ENCODE measurements around the gene PTPN23. TPM values are rescaled to one million over a fixed set of nuclear protein-coding genes. Genes with fewer than 3 reads are reported as not detected.

PTPN23 gene
- total and polyA plus RNA-seq, 9 of the 15 experiments (the other 6 are each of a cell fraction or from before 2014, with no cell fraction given), result 0.41 to 58.7 (median 7.2) TPM

DNA sequence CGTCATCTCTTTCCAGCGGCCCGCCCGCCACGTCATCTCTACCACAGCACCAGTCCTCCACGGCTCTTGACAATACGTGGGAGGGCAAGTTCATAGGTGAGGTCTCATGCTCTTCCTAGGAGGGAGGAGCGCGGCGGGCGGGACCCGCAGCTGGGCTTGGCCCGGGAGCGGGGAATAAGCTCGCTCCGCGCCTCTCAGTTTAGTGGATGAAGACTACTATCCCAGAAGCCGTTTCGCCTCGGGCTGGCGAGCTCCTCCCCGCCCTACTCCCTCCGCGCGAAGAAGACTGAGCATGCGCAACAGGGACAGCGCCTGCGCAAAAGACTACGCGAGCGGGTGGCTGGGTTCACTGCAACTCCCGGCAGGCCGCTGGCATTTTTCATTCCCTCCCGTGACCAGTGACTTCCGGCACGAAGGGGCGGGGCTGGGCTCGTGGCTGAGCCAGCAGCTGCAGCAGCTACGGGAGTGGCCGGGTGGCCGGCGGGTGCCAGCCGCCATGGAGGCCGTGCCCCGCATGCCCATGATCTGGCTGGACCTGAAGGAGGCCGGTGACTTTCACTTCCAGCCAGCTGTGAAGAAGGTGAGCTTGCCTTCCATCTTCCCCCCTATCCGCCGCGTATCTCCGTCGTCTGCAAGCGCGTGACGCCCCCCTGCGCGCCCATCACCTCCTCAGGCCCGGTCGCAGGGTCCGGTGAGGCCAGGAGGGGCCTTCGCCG lies at the start of gene PTPN23 (continued):
- TF ChIP-seq, protein P1, sequence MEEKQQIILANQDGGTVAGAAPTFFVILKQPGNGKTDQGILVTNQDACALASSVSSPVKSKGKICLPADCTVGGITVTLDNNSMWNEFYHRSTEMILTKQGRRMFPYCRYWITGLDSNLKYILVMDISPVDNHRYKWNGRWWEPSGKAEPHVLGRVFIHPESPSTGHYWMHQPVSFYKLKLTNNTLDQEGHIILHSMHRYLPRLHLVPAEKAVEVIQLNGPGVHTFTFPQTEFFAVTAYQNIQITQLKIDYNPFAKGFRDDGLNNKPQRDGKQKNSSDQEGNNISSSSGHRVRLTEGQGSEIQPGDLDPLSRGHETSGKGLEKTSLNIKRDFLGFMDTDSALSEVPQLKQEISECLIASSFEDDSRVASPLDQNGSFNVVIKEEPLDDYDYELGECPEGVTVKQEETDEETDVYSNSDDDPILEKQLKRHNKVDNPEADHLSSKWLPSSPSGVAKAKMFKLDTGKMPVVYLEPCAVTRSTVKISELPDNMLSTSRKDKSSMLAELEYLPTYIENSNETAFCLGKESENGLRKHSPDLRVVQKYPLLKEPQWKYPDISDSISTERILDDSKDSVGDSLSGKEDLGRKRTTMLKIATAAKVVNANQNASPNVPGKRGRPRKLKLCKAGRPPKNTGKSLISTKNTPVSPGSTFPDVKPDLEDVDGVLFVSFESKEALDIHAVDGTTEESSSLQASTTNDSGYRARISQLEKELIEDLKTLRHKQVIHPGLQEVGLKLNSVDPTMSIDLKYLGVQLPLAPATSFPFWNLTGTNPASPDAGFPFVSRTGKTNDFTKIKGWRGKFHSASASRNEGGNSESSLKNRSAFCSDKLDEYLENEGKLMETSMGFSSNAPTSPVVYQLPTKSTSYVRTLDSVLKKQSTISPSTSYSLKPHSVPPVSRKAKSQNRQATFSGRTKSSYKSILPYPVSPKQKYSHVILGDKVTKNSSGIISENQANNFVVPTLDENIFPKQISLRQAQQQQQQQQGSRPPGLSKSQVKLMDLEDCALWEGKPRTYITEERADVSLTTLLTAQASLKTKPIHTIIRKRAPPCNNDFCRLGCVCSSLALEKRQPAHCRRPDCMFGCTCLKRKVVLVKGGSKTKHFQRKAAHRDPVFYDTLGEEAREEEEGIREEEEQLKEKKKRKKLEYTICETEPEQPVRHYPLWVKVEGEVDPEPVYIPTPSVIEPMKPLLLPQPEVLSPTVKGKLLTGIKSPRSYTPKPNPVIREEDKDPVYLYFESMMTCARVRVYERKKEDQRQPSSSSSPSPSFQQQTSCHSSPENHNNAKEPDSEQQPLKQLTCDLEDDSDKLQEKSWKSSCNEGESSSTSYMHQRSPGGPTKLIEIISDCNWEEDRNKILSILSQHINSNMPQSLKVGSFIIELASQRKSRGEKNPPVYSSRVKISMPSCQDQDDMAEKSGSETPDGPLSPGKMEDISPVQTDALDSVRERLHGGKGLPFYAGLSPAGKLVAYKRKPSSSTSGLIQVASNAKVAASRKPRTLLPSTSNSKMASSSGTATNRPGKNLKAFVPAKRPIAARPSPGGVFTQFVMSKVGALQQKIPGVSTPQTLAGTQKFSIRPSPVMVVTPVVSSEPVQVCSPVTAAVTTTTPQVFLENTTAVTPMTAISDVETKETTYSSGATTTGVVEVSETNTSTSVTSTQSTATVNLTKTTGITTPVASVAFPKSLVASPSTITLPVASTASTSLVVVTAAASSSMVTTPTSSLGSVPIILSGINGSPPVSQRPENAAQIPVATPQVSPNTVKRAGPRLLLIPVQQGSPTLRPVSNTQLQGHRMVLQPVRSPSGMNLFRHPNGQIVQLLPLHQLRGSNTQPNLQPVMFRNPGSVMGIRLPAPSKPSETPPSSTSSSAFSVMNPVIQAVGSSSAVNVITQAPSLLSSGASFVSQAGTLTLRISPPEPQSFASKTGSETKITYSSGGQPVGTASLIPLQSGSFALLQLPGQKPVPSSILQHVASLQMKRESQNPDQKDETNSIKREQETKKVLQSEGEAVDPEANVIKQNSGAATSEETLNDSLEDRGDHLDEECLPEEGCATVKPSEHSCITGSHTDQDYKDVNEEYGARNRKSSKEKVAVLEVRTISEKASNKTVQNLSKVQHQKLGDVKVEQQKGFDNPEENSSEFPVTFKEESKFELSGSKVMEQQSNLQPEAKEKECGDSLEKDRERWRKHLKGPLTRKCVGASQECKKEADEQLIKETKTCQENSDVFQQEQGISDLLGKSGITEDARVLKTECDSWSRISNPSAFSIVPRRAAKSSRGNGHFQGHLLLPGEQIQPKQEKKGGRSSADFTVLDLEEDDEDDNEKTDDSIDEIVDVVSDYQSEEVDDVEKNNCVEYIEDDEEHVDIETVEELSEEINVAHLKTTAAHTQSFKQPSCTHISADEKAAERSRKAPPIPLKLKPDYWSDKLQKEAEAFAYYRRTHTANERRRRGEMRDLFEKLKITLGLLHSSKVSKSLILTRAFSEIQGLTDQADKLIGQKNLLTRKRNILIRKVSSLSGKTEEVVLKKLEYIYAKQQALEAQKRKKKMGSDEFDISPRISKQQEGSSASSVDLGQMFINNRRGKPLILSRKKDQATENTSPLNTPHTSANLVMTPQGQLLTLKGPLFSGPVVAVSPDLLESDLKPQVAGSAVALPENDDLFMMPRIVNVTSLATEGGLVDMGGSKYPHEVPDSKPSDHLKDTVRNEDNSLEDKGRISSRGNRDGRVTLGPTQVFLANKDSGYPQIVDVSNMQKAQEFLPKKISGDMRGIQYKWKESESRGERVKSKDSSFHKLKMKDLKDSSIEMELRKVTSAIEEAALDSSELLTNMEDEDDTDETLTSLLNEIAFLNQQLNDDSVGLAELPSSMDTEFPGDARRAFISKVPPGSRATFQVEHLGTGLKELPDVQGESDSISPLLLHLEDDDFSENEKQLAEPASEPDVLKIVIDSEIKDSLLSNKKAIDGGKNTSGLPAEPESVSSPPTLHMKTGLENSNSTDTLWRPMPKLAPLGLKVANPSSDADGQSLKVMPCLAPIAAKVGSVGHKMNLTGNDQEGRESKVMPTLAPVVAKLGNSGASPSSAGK (IDR thresholded peaks at IDR 0.05), result peak; percentile 71
- TF ChIP-seq NFXL1 (CRISPR knock-in tag; IDR thresholded peaks at IDR 0.05), result no peak
- TF ChIP-seq, protein P2, sequence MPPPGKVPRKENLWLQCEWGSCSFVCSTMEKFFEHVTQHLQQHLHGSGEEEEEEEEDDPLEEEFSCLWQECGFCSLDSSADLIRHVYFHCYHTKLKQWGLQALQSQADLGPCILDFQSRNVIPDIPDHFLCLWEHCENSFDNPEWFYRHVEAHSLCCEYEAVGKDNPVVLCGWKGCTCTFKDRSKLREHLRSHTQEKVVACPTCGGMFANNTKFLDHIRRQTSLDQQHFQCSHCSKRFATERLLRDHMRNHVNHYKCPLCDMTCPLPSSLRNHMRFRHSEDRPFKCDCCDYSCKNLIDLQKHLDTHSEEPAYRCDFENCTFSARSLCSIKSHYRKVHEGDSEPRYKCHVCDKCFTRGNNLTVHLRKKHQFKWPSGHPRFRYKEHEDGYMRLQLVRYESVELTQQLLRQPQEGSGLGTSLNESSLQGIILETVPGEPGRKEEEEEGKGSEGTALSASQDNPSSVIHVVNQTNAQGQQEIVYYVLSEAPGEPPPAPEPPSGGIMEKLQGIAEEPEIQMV (tag; conservative IDR thresholded peaks at IDR 0.05; ENCODE audit: low read depth), result no peak
- TF ChIP-seq, protein P3, sequence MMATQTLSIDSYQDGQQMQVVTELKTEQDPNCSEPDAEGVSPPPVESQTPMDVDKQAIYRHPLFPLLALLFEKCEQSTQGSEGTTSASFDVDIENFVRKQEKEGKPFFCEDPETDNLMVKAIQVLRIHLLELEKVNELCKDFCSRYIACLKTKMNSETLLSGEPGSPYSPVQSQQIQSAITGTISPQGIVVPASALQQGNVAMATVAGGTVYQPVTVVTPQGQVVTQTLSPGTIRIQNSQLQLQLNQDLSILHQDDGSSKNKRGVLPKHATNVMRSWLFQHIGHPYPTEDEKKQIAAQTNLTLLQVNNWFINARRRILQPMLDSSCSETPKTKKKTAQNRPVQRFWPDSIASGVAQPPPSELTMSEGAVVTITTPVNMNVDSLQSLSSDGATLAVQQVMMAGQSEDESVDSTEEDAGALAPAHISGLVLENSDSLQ (IDR thresholded peaks at IDR 0.05), result peak; percentile 27
- no peak for TF ChIP-seq HIVEP1 (CRISPR knock-in tag; IDR thresholded peaks at IDR 0.05)
- peak; percentile 86 for TF ChIP-seq PHF20 (IDR thresholded peaks at IDR 0.05; ENCODE audit: partially characterized antibody)
- TF ChIP-seq FOXA1 (IDR thresholded peaks at IDR 0.05; ENCODE audit: borderline replicate concordance), result no peak
- peak; percentile 79 for TF ChIP-seq L3MBTL2 (IDR thresholded peaks at IDR 0.05)
- peak; percentile 55 for TF ChIP-seq NEUROD1 (IDR thresholded peaks at IDR 0.05; ENCODE audit: borderline replicate concordance, low read depth, low read length, partially characterized antibody)
- TF ChIP-seq SAP30 (IDR thresholded peaks at IDR 0.05; ENCODE audit: borderline replicate concordance, insufficient read depth, low read depth, low read length, poor library complexity, severe bottlenecking), result peak; percentile 96
- peak; percentile 27; the same call in 1 of the 2 replicates for TF ChIP-seq SIN3B (IDR thresholded peaks at IDR 0.05; ENCODE audit: low read depth)
- no peak for TF ChIP-seq BMI1 (IDR thresholded peaks at IDR 0.05; ENCODE audit: low read length)
- peak; percentile 92 to 93 for TF ChIP-seq MAZ (CRISPR knock-in tag; conservative IDR thresholded peaks at IDR 0.05 in 1 of 2, IDR thresholded peaks at IDR 0.05 in 1 of 2)
- no peak for TF ChIP-seq ZNF133 (CRISPR knock-in tag; IDR thresholded peaks at IDR 0.05)
